Measurements from ENCODE around the gene TOM1L2.

DNA sequence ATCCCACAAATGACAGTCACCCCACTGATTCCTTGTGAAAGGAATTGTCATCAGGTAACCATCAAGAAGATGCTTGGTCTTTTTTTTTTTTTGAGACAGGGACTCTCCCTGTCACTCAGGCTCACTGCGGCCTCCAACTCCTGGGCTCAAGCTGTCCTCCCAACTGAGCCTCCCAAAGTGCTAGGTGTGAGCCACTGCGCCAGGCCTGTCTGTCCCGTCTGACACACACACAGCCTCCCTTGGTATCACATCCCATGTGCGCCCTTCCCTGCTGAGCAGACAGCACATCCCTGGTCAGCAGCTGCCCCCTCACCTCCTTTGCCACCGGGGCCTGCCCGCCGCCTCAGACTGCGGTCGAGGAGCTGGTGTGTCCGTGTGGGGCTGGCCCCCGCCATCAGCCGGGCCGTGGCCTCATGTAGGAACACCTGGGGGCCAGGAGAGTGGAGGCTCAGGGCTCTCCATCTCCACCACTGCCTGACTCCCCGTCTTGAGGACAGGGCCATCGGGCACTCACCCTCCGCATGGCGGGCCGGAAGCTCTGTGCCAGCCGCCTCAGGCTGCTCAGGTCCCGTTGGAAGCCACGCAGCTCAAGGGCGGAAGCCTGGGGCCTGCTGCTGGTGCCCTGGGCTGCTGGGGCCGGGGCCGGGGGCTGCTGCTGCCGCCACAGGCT is 159.0 kb downstream of the TOM1L2 start:
- TF ChIP-seq, protein P1, sequence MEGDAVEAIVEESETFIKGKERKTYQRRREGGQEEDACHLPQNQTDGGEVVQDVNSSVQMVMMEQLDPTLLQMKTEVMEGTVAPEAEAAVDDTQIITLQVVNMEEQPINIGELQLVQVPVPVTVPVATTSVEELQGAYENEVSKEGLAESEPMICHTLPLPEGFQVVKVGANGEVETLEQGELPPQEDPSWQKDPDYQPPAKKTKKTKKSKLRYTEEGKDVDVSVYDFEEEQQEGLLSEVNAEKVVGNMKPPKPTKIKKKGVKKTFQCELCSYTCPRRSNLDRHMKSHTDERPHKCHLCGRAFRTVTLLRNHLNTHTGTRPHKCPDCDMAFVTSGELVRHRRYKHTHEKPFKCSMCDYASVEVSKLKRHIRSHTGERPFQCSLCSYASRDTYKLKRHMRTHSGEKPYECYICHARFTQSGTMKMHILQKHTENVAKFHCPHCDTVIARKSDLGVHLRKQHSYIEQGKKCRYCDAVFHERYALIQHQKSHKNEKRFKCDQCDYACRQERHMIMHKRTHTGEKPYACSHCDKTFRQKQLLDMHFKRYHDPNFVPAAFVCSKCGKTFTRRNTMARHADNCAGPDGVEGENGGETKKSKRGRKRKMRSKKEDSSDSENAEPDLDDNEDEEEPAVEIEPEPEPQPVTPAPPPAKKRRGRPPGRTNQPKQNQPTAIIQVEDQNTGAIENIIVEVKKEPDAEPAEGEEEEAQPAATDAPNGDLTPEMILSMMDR (IDR thresholded peaks at IDR 0.05): no peak
- no peak for TF ChIP-seq EP300 (IDR thresholded peaks at IDR 0.05)

Measured in stomach (tissue), 4 donors.